Gastrocnemius medialis (tissue), 4 donors: ENCODE results near the gene MCM3AP.

Source experiments
- POLR2A ChIP-seq, 2 donors: fragments of 450-650 bp; IDR thresholded peaks; one replicate each; pipeline ENCODE4 v1.6.1; 2017; ENCODE audit warnings: antibody characterized with exemption in 2 of 2, mild to moderate bottlenecking in 2 of 2, moderate library complexity in 2 of 2
- TF ChIP-seq, protein P1 (sequence below), 5 experiments: fragments of 450-650 bp in 3 of 5; fragments of 200-600 bp in 2 of 5; sonication (generic) in 2 of 5; IDR thresholded peaks in 4 of 5; conservative IDR thresholded peaks in 1 of 5; 1 replicate in 4 of 5; 2 replicates in 1 of 5; pipeline ENCODE4 v1.5.1; 2016 to 2019; ENCODE audit warnings: antibody characterized with exemption in 5 of 5, mild to moderate bottlenecking in 3 of 5, moderate library complexity in 3 of 5

- TF ChIP-seq, protein P1, sequence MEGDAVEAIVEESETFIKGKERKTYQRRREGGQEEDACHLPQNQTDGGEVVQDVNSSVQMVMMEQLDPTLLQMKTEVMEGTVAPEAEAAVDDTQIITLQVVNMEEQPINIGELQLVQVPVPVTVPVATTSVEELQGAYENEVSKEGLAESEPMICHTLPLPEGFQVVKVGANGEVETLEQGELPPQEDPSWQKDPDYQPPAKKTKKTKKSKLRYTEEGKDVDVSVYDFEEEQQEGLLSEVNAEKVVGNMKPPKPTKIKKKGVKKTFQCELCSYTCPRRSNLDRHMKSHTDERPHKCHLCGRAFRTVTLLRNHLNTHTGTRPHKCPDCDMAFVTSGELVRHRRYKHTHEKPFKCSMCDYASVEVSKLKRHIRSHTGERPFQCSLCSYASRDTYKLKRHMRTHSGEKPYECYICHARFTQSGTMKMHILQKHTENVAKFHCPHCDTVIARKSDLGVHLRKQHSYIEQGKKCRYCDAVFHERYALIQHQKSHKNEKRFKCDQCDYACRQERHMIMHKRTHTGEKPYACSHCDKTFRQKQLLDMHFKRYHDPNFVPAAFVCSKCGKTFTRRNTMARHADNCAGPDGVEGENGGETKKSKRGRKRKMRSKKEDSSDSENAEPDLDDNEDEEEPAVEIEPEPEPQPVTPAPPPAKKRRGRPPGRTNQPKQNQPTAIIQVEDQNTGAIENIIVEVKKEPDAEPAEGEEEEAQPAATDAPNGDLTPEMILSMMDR (IDR thresholded peaks at IDR 0.05 in 4 of 5, conservative IDR thresholded peaks at IDR 0.05 in 1 of 5) = no peak
- no peak for TF ChIP-seq POLR2A (IDR thresholded peaks at IDR 0.05)
These were observed 74.9 kb downstream of the MCM3AP start for GRCh38 chr21:46210378-46211136.
